ENCODE results near the gene KAZN. TPM values are rescaled to one million over a fixed set of nuclear protein-coding genes. Genes with fewer than 3 reads are reported as not detected.

Gene KAZN
- total and polyA plus RNA-seq, 2 of the 8 experiments (the other 6 are each of a cell fraction or from before 2014, with no cell fraction given), result 3.7 to 11.8 TPM

DNA sequence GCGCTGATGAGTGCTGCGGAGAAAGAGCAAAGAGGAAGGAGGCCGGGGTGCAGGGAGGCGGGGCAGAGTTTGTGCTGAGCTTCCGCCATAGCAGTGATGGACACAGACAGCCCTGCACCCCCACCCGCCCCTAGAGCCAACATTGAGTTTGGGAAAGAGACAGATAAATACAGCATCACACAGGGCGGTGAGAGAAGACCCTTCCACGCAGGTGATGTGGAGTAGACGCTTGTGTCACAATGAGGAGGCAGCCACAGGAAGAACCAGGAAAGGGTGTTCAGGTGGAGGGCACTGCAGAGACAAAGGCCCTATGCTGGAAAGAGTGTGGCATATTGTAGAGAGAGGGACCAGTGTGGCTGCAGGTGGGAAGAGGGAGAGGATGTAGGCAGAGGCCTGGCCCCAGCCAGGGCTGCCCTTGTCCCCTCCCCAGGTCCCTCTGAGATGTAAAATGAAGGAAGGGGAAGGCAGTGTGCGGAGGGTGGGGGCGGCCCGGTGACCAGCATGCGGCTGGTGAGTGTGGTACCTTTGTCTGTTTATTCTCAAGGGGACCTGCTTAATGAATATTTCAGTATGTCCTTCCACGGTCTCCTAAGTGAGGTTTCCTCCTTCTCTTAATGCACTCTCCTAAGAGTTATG lies 360.7 kb downstream of the KAZN start:
- no peak overlapping the region for H2BK12ac ChIP-seq (ENCODE audit: low read depth, low read length)
- 84% methylated on average over 12 of the region's 14 CpGs; no CpG with 5 or more reads in 1 of the 2 experiments for WGBS, 2 experiments (ENCODE audit: extremely low coverage in 1 of 2, insufficient coverage in 1 of 2, insufficient read length in 1 of 2, insufficient replicate concordance in 2 of 2, low coverage in 1 of 2, low lambda C conversion rate in 2 of 2, missing lambda C conversion rate in 1 of 2)
- H3K4me2 ChIP-seq (ENCODE audit: insufficient read depth in 1 of 2, low read depth in 2 of 2, low read length in 2 of 2), result no peak overlapping the region
- H3K79me2 ChIP-seq (ENCODE audit: control insufficient read depth in 1 of 2, insufficient read depth in 2 of 2, low read length in 2 of 2), result no peaks in the 10 kb centered on the region
- CTCF ChIA-PET (ENCODE audit: partially characterized antibody), result interaction anchor here (4.2 kb wide), 1 partner anchor 69 kb away, joined by 17 read pairs; no protein-coding TSS in a partner anchor
- no peak overlapping the region for H4K8ac ChIP-seq (ENCODE audit: extremely low read depth, insufficient read depth, low read length)
- H3K27ac ChIP-seq (ENCODE audit: low read depth, low read length), result no peak overlapping the region
- no peaks in the 10 kb centered on the region; a peak in 1 of 8 replicates for H3K36me3 ChIP-seq (ENCODE audit: control insufficient read depth in 2 of 4, insufficient read depth in 4 of 4, low read length in 3 of 4)
- DNase-seq (ENCODE audit: low read depth in 1 of 2, low spot score in 2 of 2) (no peak), FAIRE-seq (no peak)
- no peak overlapping the region for H3K18ac ChIP-seq (ENCODE audit: extremely low read depth, low read length)
- peaks cover 0 to 3% (median under 1%) of the 10 kb centered on the region in 4 experiments; a peak in 2 of 7 replicates for H3K4me1 ChIP-seq (replicated peaks in 1 of 4; ENCODE audit: control insufficient read depth in 3 of 4, insufficient read depth in 4 of 4, low read length in 3 of 4)
- H2BK120ac ChIP-seq (replicated peaks; ENCODE audit: low read depth, low read length), result no peak overlapping the region
- H3K4me3 ChIP-seq (ENCODE audit: extremely low read depth in 1 of 4, insufficient read depth in 2 of 4, low read depth in 3 of 4, low read length in 4 of 4), result no peak overlapping the region
- POLR2A ChIA-PET (ENCODE audit: partially characterized antibody), result no interaction called here
- no peak overlapping the region for H3K23ac ChIP-seq (ENCODE audit: insufficient read length)
- no peak for TF ChIP-seq SRF (IDR thresholded peaks at IDR 0.05; ENCODE audit: low read depth, low read length)
- TF ChIP-seq EGR1 (IDR thresholded peaks at IDR 0.05; ENCODE audit: borderline replicate concordance, low read depth, low read length), result no peak
- H2BK15ac ChIP-seq (ENCODE audit: low read length), result no peak overlapping the region
- peaks cover 0 to 8% of the 10 kb centered on the region in 2 experiments for H4K20me1 ChIP-seq (replicated peaks in 1 of 2; ENCODE audit: control insufficient read depth in 1 of 2, insufficient read depth in 2 of 2, low read length in 2 of 2)
- 0 out of 2 replicates have a peak, but pooled peaks cover under 1% of the 10 kb centered on the region for H3K79me1 ChIP-seq (ENCODE audit: low read depth, low read length)
- no peaks in the 10 kb centered on the region for H3K27me3 ChIP-seq (replicated peaks in 1 of 4; ENCODE audit: control insufficient read depth in 3 of 4, extremely low read depth in 1 of 4, insufficient read depth in 3 of 4, low read length in 3 of 4)
- H3K9ac ChIP-seq (replicated peaks in 1 of 4; ENCODE audit: extremely low read depth in 1 of 4, low read depth in 3 of 4, low read length in 3 of 4), result no peak overlapping the region
- no peak overlapping the region for H2AK5ac ChIP-seq (ENCODE audit: low read depth, low read length)
- no peak overlapping the region for H2AFZ ChIP-seq (ENCODE audit: low read length)
- H3K4ac ChIP-seq (replicated peaks; ENCODE audit: insufficient read length, low read depth, low read length), result no peak overlapping the region
- no peak overlapping the region for H2BK20ac ChIP-seq (ENCODE audit: low read length)
- H3K23me2 ChIP-seq (ENCODE audit: low read depth, low read length), result no peaks in the 10 kb centered on the region
- no peak overlapping the region for H3K14ac ChIP-seq (ENCODE audit: insufficient read length)
- no peak overlapping the region for H3K56ac ChIP-seq (replicated peaks; ENCODE audit: insufficient read length, low read depth, low read length)
- H4K5ac ChIP-seq (ENCODE audit: insufficient read length, low read depth, low read length), result no peak overlapping the region
- H4K91ac ChIP-seq (replicated peaks; ENCODE audit: insufficient read length, low read length), result no peak overlapping the region
- H2BK5ac ChIP-seq (ENCODE audit: low read depth, low read length), result no peak overlapping the region; the same call in 1 of the 2 replicates
- no peaks in the 10 kb centered on the region for H3K9me3 ChIP-seq (ENCODE audit: insufficient read depth in 2 of 2, low read depth in 1 of 2, low read length in 1 of 2)
